Measurements from ENCODE around the gene TSACC. TPM values are rescaled to one million over a fixed set of nuclear protein-coding genes. Genes with fewer than 3 reads are reported as not detected.
"Not testable (repeated sequence)": the region's sequence is repeated elsewhere in the genome, so short reads cannot be mapped to it uniquely, and the experiment has no call there.

Gene TSACC
- polyA plus RNA-seq, 3 donors = 0.67 TPM; not detected in 2

DNA sequence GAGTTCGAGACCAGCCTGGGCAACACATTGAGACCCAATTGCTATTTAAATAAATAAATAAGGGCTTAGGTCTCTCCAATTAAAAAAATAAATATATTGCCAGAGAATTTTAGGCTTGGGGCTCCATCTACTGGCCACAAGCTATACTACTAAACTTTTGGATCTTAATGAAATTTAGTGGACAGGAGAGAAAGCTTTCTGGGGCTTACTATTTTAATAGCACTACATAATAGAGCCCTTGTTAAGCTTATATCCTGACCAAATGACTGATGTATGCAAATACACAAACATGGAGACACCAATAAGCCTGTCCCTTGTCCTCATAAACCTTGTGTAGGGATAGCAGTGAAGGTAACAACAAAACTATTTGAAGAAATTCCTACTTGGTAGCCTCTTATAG is 18.7 kb upstream of the TSACC start:
- H3K4me3 Mint-ChIP-seq = no peak overlapping the region

DNA sequence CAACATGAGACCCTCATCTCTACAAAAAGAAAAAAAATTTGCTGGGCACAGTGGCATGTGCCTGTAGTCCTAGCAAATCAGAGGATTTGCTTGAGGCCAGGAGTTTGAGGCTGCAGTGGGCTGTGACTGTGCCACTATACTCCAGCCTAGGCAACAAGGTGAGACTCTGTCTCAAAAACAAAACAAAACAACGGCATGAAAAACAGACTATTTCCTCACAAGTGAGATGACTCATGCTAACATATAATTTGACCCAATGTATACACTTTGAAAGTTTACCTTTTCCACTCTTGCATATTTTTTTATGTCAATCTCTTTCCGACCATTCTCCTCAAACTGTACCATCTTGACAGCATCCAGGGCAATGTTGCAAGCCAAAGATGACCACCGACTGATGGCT is 17.8 kb upstream of the TSACC start:
- Histone ChIP-seq H4K20me1 (ENCODE audit: insufficient read depth, low read length) (peaks cover 12% of the 10 kb centered on the region), H3K36me3 (replicated peaks in 1 of 2; ENCODE audit: control insufficient read depth in 1 of 2, insufficient read depth in 2 of 2, low read length in 2 of 2) (peaks cover 90 to 95% of the 10 kb centered on the region in 2 donors), H3K9me3 (replicated peaks in 1 of 2; ENCODE audit: control insufficient read depth in 1 of 2, insufficient read depth in 1 of 2, low read length in 2 of 2) (no peaks in the 10 kb centered on the region), H3K9ac (ENCODE audit: insufficient read depth, low read length, poor library complexity, severe bottlenecking) (no peak overlapping the region), H2AFZ (ENCODE audit: insufficient read depth, low read depth, low read length, poor library complexity, severe bottlenecking) (no peak overlapping the region), H3K27ac (ENCODE audit: low read depth in 1 of 2, low read length in 2 of 2) (no peak overlapping the region), H3K27me3 (ENCODE audit: control insufficient read depth in 2 of 2, insufficient read depth in 2 of 2, low read length in 2 of 2) (no peaks in the 10 kb centered on the region), H3K4me3 (replicated peaks in 1 of 3; ENCODE audit: low read depth in 2 of 3, low read length in 3 of 3) (no peak overlapping the region), H3K4me2 (replicated peaks; ENCODE audit: extremely low read depth, low read length, poor library complexity, severe bottlenecking) (no peak overlapping the region), H3K79me2 (ENCODE audit: insufficient read depth, low read length) (no peaks in the 10 kb centered on the region), H3K4me1 (ENCODE audit: control insufficient read depth in 1 of 2, insufficient read depth in 2 of 2, low read length in 2 of 2) (no peaks in the 10 kb centered on the region)
- intact Hi-C loops (cut with micrococcal nuclease) = no loop called here
- H3K4me1 Mint-ChIP-seq = no peaks in the 10 kb centered on the region
- TF ChIP-seq, protein P1, sequence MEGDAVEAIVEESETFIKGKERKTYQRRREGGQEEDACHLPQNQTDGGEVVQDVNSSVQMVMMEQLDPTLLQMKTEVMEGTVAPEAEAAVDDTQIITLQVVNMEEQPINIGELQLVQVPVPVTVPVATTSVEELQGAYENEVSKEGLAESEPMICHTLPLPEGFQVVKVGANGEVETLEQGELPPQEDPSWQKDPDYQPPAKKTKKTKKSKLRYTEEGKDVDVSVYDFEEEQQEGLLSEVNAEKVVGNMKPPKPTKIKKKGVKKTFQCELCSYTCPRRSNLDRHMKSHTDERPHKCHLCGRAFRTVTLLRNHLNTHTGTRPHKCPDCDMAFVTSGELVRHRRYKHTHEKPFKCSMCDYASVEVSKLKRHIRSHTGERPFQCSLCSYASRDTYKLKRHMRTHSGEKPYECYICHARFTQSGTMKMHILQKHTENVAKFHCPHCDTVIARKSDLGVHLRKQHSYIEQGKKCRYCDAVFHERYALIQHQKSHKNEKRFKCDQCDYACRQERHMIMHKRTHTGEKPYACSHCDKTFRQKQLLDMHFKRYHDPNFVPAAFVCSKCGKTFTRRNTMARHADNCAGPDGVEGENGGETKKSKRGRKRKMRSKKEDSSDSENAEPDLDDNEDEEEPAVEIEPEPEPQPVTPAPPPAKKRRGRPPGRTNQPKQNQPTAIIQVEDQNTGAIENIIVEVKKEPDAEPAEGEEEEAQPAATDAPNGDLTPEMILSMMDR (IDR thresholded peaks at IDR 0.05) = no peak
- no peaks in the 10 kb centered on the region for H3K9me3 Mint-ChIP-seq
- peaks cover 77 to 93% of the 10 kb centered on the region in 2 donors for H3K36me3 Mint-ChIP-seq
- no peak overlapping the region for H3K4me3 Mint-ChIP-seq
- peaks cover 0 to 2% (median 0%) of the 10 kb centered on the region in 3 donors for H3K27me3 Mint-ChIP-seq (ENCODE audit: low read depth in 3 of 3)
- WGBS (ENCODE audit: insufficient coverage) = 64% methylated on average over 1 of the region's 3 CpGs
- no peak for DNase-seq
- H3K27ac Mint-ChIP-seq = peak overlapping the region in 1 of 7 donors; percentile 25

More for the DNA sequence above, 18.7 kb upstream of the TSACC start:
- Mint-ChIP-seq H3K27me3 (ENCODE audit: low read depth in 3 of 3) (peaks cover 0 to 1% (median 0%) of the 10 kb centered on the region in 3 donors), H3K4me1 (no peaks in the 10 kb centered on the region), H3K36me3 (peaks cover 81 to 93% of the 10 kb centered on the region in 2 donors), H3K27ac (no peak overlapping the region), H3K9me3 (no peaks in the 10 kb centered on the region)
- Histone ChIP-seq H4K20me1 (ENCODE audit: insufficient read depth, low read length) (peaks cover 12% of the 10 kb centered on the region), H3K4me1 (ENCODE audit: control insufficient read depth in 1 of 2, insufficient read depth in 2 of 2, low read length in 2 of 2) (no peaks in the 10 kb centered on the region), H2AFZ (ENCODE audit: insufficient read depth, low read depth, low read length, poor library complexity, severe bottlenecking) (no peak overlapping the region), H3K4me2 (replicated peaks; ENCODE audit: extremely low read depth, low read length, poor library complexity, severe bottlenecking) (no peak overlapping the region), H3K27ac (ENCODE audit: low read depth in 1 of 2, low read length in 2 of 2) (no peak overlapping the region), H3K36me3 (replicated peaks in 1 of 2; ENCODE audit: control insufficient read depth in 1 of 2, insufficient read depth in 2 of 2, low read length in 2 of 2) (peaks cover 92 to 95% of the 10 kb centered on the region in 2 donors), H3K79me2 (ENCODE audit: insufficient read depth, low read length) (no peaks in the 10 kb centered on the region), H3K4me3 (replicated peaks in 1 of 3; ENCODE audit: low read depth in 2 of 3, low read length in 3 of 3) (no peak overlapping the region), H3K9me3 (replicated peaks in 1 of 2; ENCODE audit: control insufficient read depth in 1 of 2, insufficient read depth in 1 of 2, low read length in 2 of 2) (no peaks in the 10 kb centered on the region), H3K27me3 (ENCODE audit: control insufficient read depth in 2 of 2, insufficient read depth in 2 of 2, low read length in 2 of 2) (no peaks in the 10 kb centered on the region), H3K9ac (ENCODE audit: insufficient read depth, low read length, poor library complexity, severe bottlenecking) (no peak overlapping the region)
- WGBS (ENCODE audit: insufficient coverage) = no CpG with 5 or more reads among the region's 1 CpG
- TF ChIP-seq, protein P1 (IDR thresholded peaks at IDR 0.05) = peak; percentile 71
- DNase-seq = peak in 2 of 3 donors; percentile 7 to 15
- intact Hi-C loops (cut with micrococcal nuclease) = loop anchor here in 1 of 2 donors (5.0 to 10.0 kb wide), 2 partner anchors 172 to 245 kb away; no protein-coding TSS in a partner anchor

DNA sequence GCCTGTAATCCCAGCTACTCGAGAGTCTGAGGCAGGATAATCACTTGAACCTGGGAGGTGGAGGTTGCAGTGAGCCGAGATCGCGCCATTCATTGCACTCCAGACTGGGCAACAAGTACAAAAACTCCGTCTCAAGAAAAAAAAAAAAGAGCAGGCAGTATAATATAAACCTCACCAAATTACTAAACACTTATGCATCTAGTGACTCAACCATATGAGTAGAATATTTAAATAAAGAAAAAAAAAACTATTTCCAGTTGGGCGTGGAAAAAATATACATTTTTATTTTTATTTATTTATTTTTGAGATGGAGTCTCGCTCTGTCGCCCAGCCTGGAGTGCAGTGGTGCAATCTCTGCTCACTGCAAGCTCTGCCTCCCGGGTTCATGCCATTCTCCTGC is 15.1 kb upstream of the TSACC start:
- H3K79me2 ChIP-seq (ENCODE audit: insufficient read depth, low read length); H3K9me3 ChIP-seq (replicated peaks in 1 of 2; ENCODE audit: control insufficient read depth in 1 of 2, insufficient read depth in 1 of 2, low read length in 2 of 2); DNase-seq; intact Hi-C loops (cut with micrococcal nuclease); H3K4me3 Mint-ChIP-seq; H2AFZ ChIP-seq (ENCODE audit: insufficient read depth, low read depth, low read length, poor library complexity, severe bottlenecking); H3K27me3 Mint-ChIP-seq (ENCODE audit: low read depth in 3 of 3); H3K9me3 Mint-ChIP-seq; H3K27ac ChIP-seq (ENCODE audit: low read depth in 1 of 2, low read length in 2 of 2); H3K27ac Mint-ChIP-seq; H3K4me2 ChIP-seq (replicated peaks; ENCODE audit: extremely low read depth, low read length, poor library complexity, severe bottlenecking); H3K4me1 Mint-ChIP-seq; H3K9ac ChIP-seq (ENCODE audit: insufficient read depth, low read length, poor library complexity, severe bottlenecking); H3K4me3 ChIP-seq (replicated peaks in 1 of 3; ENCODE audit: low read depth in 2 of 3, low read length in 3 of 3); H3K27me3 ChIP-seq (ENCODE audit: control insufficient read depth in 2 of 2, insufficient read depth in 2 of 2, low read length in 2 of 2); H3K4me1 ChIP-seq (ENCODE audit: control insufficient read depth in 1 of 2, insufficient read depth in 2 of 2, low read length in 2 of 2): not testable (repeated sequence)
- 100% methylated on average over 1 of the region's 9 CpGs for WGBS (ENCODE audit: insufficient coverage)
- peaks cover 12% of the 10 kb centered on the region for H4K20me1 ChIP-seq (ENCODE audit: insufficient read depth, low read length)
- H3K36me3 ChIP-seq (replicated peaks in 1 of 2; ENCODE audit: control insufficient read depth in 1 of 2, insufficient read depth in 2 of 2, low read length in 2 of 2) = peaks cover 64 to 82% of the 10 kb centered on the region in 2 donors
- peaks cover 58 to 85% of the 10 kb centered on the region in 2 donors for H3K36me3 Mint-ChIP-seq

Data from CD14-positive monocyte (primary cell).